Measurements from ENCODE around the gene SLC38A10.

DNA sequence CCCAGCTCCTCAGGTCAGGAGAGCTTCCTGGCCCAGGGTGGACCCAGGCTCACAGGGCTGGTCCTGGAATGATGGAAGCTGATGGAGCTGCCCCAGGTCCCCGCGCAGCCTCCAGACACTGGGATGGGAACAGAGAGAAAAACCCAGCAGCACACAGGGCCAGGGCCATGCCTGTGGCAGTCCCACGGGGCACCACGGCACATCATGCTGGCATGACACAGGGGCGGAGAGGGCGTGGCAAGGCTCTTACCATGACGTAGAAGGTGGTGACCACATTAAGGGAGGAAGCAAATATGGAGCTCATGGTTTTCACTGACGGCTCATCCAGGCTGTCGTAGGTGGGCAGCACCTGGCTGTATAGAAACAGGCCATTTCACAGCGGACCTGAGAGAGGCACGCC is 18.3 kb downstream of the SLC38A10 start:
- TF ChIP-seq, protein P1, sequence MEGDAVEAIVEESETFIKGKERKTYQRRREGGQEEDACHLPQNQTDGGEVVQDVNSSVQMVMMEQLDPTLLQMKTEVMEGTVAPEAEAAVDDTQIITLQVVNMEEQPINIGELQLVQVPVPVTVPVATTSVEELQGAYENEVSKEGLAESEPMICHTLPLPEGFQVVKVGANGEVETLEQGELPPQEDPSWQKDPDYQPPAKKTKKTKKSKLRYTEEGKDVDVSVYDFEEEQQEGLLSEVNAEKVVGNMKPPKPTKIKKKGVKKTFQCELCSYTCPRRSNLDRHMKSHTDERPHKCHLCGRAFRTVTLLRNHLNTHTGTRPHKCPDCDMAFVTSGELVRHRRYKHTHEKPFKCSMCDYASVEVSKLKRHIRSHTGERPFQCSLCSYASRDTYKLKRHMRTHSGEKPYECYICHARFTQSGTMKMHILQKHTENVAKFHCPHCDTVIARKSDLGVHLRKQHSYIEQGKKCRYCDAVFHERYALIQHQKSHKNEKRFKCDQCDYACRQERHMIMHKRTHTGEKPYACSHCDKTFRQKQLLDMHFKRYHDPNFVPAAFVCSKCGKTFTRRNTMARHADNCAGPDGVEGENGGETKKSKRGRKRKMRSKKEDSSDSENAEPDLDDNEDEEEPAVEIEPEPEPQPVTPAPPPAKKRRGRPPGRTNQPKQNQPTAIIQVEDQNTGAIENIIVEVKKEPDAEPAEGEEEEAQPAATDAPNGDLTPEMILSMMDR (IDR thresholded peaks at IDR 0.05): no peak
- TF ChIP-seq POLR2A (IDR thresholded peaks at IDR 0.05): no peak
